GM12878 (cell line): ENCODE results near the gene CCNA2. TPM values are rescaled to one million over a fixed set of nuclear protein-coding genes. Genes with fewer than 3 reads are reported as not detected.

Source experiments
- ASH2L ChIP-seq: fragments of 300-600, 200-600 bp; sonication (generic); IDR thresholded peaks from 2 replicates; pipeline ENCODE4 v1.6.1; 2017; ENCODE audit warnings: low read depth, mild to moderate bottlenecking, borderline replicate concordance
- CUX1 ChIP-seq: IDR thresholded peaks from 2 replicates; pipeline ENCODE4 v1.6.1; 2012; ENCODE audit warnings: improper control_type of control experiment, low read depth, low read length; ENCODE audit not compliant: insufficient replicate concordance
- E2F8 ChIP-seq: fragments of 450-650 bp; IDR thresholded peaks from 2 replicates; pipeline ENCODE4 v1.6.1; 2018; ENCODE audit warnings: mild to moderate bottlenecking, low read depth, moderate library complexity; ENCODE audit not compliant: partially characterized antibody
- EGR1 ChIP-seq, 2 experiments: IDR thresholded peaks; 1 replicate in 1 of 2; 2 replicates in 1 of 2; pipeline ENCODE4 v1.6.1; 2011 to 2012; ENCODE audit warnings: low read depth in 2 of 2, low read length in 2 of 2, borderline replicate concordance in 1 of 2, mild to moderate bottlenecking in 1 of 2, moderate library complexity in 1 of 2
- KDM1A ChIP-seq: fragments of 200-600 bp; sonication (generic); IDR thresholded peaks from 2 replicates; pipeline ENCODE4 v1.6.1; 2016; ENCODE audit warnings: borderline replicate concordance
- MEF2A ChIP-seq: IDR thresholded peaks from 2 replicates; pipeline ENCODE4 v1.6.1; 2011; ENCODE audit warnings: low read depth, mild to moderate bottlenecking, low read length, moderate library complexity; ENCODE audit not compliant: insufficient read depth
- NFYA ChIP-seq: IDR thresholded peaks from 2 replicates; pipeline ENCODE4 v1.6.1; 2011; ENCODE audit warnings: low read depth, mild to moderate bottlenecking, low read length, improper control_type of control experiment, borderline replicate concordance
- PAX8 ChIP-seq: fragments of 450-650 bp; IDR thresholded peaks from 2 replicates; pipeline ENCODE4 v1.6.1; 2017; ENCODE audit warnings: mild to moderate bottlenecking, moderate library complexity
- POLR2AphosphoS2 ChIP-seq: IDR thresholded peaks from 2 replicates; pipeline ENCODE4 v1.6.1; 2011; ENCODE audit warnings: low read depth, mild to moderate bottlenecking, low read length, improper control_type of control experiment, moderate library complexity
- RBBP5 ChIP-seq: fragments of 200-600 bp; sonication (generic); conservative IDR thresholded peaks from 2 replicates; pipeline ENCODE4 v1.6.1; 2016
- RUNX3 ChIP-seq: IDR thresholded peaks from 2 replicates; pipeline ENCODE4 v1.6.1; 2012; ENCODE audit warnings: low read length, inconsistent platforms
- SIN3A ChIP-seq: IDR thresholded peaks from 2 replicates; pipeline ENCODE4 v1.6.1; 2012; ENCODE audit warnings: low read depth, low read length, improper control_type of control experiment
- SMAD5 ChIP-seq: IDR thresholded peaks from 2 replicates; pipeline ENCODE4 v1.6.1; 2016; ENCODE audit warnings: antibody characterized with exemption, low read depth
- SMARCA5 ChIP-seq: fragments of 450-650 bp; IDR thresholded peaks from 2 replicates; pipeline ENCODE4 v1.6.1; 2017; ENCODE audit warnings: mild to moderate bottlenecking
- WRNIP1 ChIP-seq: IDR thresholded peaks from 2 replicates; pipeline ENCODE4 v1.6.1; 2011; ENCODE audit warnings: low read depth, low read length, improper control_type of control experiment, borderline replicate concordance
- ZNF24 ChIP-seq: fragments of 450-650 bp; IDR thresholded peaks from 2 replicates; pipeline ENCODE4 v1.6.1; 2017; ENCODE audit warnings: antibody characterized with exemption, mild to moderate bottlenecking
- ZNF384 ChIP-seq: IDR thresholded peaks from 2 replicates; pipeline ENCODE4 v1.6.1; 2012; ENCODE audit warnings: low read depth, mild to moderate bottlenecking, low read length, improper control_type of control experiment, borderline replicate concordance
- ZNF687 ChIP-seq: fragments of 450-650 bp; IDR thresholded peaks from 2 replicates; pipeline ENCODE4 v1.6.1; 2017; ENCODE audit warnings: mild to moderate bottlenecking, moderate library complexity
- polyA plus RNA-seq, 11 experiments: library from polyadenylated mRNA; depleted of rRNA in 4 of 11; unstranded in 6 of 11; stranded (reverse) in 5 of 11; fragments of >200 nt; fragmentation: Nextera tagmentation in 4 of 11; fragmentation: Illumina TruSeq in 1 of 11; extraction: Ambion mirVana in 4 of 11; extraction: Trizol in 1 of 11; gene quantifications; 1 replicate in 1 of 11; 2 replicates in 10 of 11; pipeline versions ENCODE4 v1.2.1 to v1.2.3, GENCODE V29; 2011 to 2016; ENCODE audit warnings: inconsistent platforms in 2 of 11, missing spikeins in 2 of 11, low read depth in 1 of 11
- total RNA-seq, 4 experiments: library from RNA; depleted of rRNA in 3 of 4; stranded (reverse); fragments of >200 nt in 3 of 4; fragmentation: Illumina TruSeq in 1 of 4; extraction: Trizol in 1 of 4; gene quantifications; 2 replicates each; pipeline versions ENCODE4 v1.2.1 to v1.2.3, GENCODE V29; 2013 to 2021

CCNA2 gene
- total and polyA plus RNA-seq, 10 of the 15 experiments (the other 5 are each of a cell fraction or from before 2014, with no cell fraction given): 21.8 to 153 (median 94.5) TPM

- TF ChIP-seq NFYA (no peak), ASH2L (peak; percentile 99), MEF2A (peak; percentile 78; the same call in 1 of the 2 replicates), SMARCA5 (peak; percentile 48; the same call in 1 of the 2 replicates), SMAD5 (no peak; the same call in 1 of the 2 replicates), RBBP5 (peak; percentile 86; the same call in 1 of the 2 replicates), RUNX3 (peak; percentile 94), EGR1 (IDR thresholded peaks at IDR 0.05; ENCODE audit: borderline replicate concordance in 1 of 2, low read depth in 2 of 2, low read length in 2 of 2) (peak in 1 of 2 experiments; percentile 83; a peak in 2 of 3 replicates), ZNF384 (no peak), ZNF687 (peak; percentile 58), KDM1A (no peak), SIN3A (peak; percentile 92), CUX1 (no peak), PAX8 (no peak; the same call in 1 of the 2 replicates), ZNF24 (peak; percentile 8; the same call in 1 of the 2 replicates), WRNIP1 (no peak), POLR2AphosphoS2 (no peak; the same call in 1 of the 2 replicates), E2F8 (peak; percentile 94)
These were observed 22.5 kb downstream of the CCNA2 start, which contains the start of gene EXOSC9 (continued) for GRCh38 chr4:121800961-121801714.
